Muscle of back (tissue), 11 donors: ENCODE results near the gene ATXN1. TPM values are rescaled to one million over a fixed set of nuclear protein-coding genes. Genes with fewer than 3 reads are reported as not detected.
A peak's percentile ranks its signal among the peaks of the same experiment; 100 is the strongest.

ENCODE experiments used
- DNase-seq, 3 donors: peaks; one replicate each; pipeline versions ENCODE4 v3.0.0 to v3.0.0-alpha.2; 2013
- polyA plus RNA-seq, 10 donors: library from polyadenylated mRNA; unstranded; fragments of 120-200 nt; gene quantifications; one replicate each; pipeline ENCODE4 v1.2.1, GENCODE V29; 2013; ENCODE audit not compliant: insufficient read length in 10 of 10

The ATXN1 gene
- polyA plus RNA-seq, 10 donors, result 13.6 to 16.9 (median 15.0) TPM

GRCh38 chr6:16747232-16748024 lies 13.8 kb downstream of the ATXN1 start:
- DNase-seq, result peak in 1 of 3 donors; percentile 32

GRCh38 chr6:16746812-16747211 lies 14.4 kb downstream of the ATXN1 start:
- DNase-seq, result no peak

- no peak for DNase-seq
These were observed 14.9 kb downstream of the ATXN1 start for GRCh38 chr6:16746401-16746800.

GRCh38 chr6:16743664-16744210 lies 17.5 kb downstream of the ATXN1 start:
- DNase-seq, result no peak

GRCh38 chr6:16742116-16742515 lies 19.1 kb downstream of the ATXN1 start:
- DNase-seq, result no peak

GRCh38 chr6:16741112-16742016 lies 19.9 kb downstream of the ATXN1 start:
- DNase-seq, result peak in 1 of 3 donors; percentile 93

GRCh38 chr6:16740097-16740496 lies 21.2 kb downstream of the ATXN1 start:
- no peak for DNase-seq

- DNase-seq, result no peak
These were observed 21.9 kb downstream of the ATXN1 start for GRCh38 chr6:16739329-16739801.

- no peak for DNase-seq
These were observed 23.3 kb downstream of the ATXN1 start for GRCh38 chr6:16737925-16738324.

GRCh38 chr6:16736856-16737775 lies 24.1 kb downstream of the ATXN1 start:
- DNase-seq, result peak in 1 of 3 donors; percentile 54

GRCh38 chr6:16735014-16735413 lies 26.2 kb downstream of the ATXN1 start:
- DNase-seq, result no peak

GRCh38 chr6:16733085-16733484 lies 28.2 kb downstream of the ATXN1 start:
- DNase-seq, result no peak

GRCh38 chr6:16731478-16732051 lies 29.7 kb downstream of the ATXN1 start:
- no peak for DNase-seq

GRCh38 chr6:16730738-16731477 lies 30.4 kb downstream of the ATXN1 start:
- DNase-seq, result no peak

- no peak for DNase-seq
These were observed 31.5 kb downstream of the ATXN1 start for GRCh38 chr6:16729744-16730143.

- no peak for DNase-seq
These were observed 32.0 kb downstream of the ATXN1 start for GRCh38 chr6:16729183-16729691.

GRCh38 chr6:16728513-16729182 lies 32.6 kb downstream of the ATXN1 start:
- DNase-seq, result no peak

GRCh38 chr6:16727996-16728395 lies 33.3 kb downstream of the ATXN1 start:
- DNase-seq, result no peak

- DNase-seq, result no peak
These were observed 36.0 kb downstream of the ATXN1 start for GRCh38 chr6:16725145-16725864.
